Panc1 (cell line): ENCODE data around the gene ARHGAP4.

ENCODE experiments used
- CTCF ChIP-seq: fragments of 450-650 bp; IDR thresholded peaks from 2 replicates; pipeline ENCODE4 v1.5.1; 2017; ENCODE audit warnings: mild to moderate bottlenecking
- REST ChIP-seq, 2 experiments: IDR thresholded peaks; 2 replicates each; pipeline ENCODE4 v1.6.1; 2011 to 2012; ENCODE audit warnings: low read depth in 2 of 2, control low read depth in 1 of 2, low read length in 1 of 2, mild to moderate bottlenecking in 1 of 2, moderate library complexity in 1 of 2; ENCODE audit not compliant: insufficient read depth in 1 of 2
- SIN3A ChIP-seq: IDR thresholded peaks from 2 replicates; pipeline ENCODE4 v1.6.1; 2012; ENCODE audit warnings: low read depth, mild to moderate bottlenecking, low read length, moderate library complexity, borderline replicate concordance; ENCODE audit not compliant: insufficient read depth

- no peak for TF ChIP-seq SIN3A
- TF ChIP-seq CTCF: no peak
- no peak for TF ChIP-seq REST (IDR thresholded peaks at IDR 0.05; ENCODE audit: insufficient read depth in 1 of 2, low read depth in 2 of 2, low read length in 1 of 2)
These were observed 1.8 kb downstream of the ARHGAP4 start for GRCh38 chrX:153924149-153924861.
